Mononuclear cell (primary cell): ENCODE results near the gene DNAJC2. TPM values are rescaled to one million over a fixed set of nuclear protein-coding genes. Genes with fewer than 3 reads are reported as not detected.

Experiments
- H3K27me3 ChIP-seq: 2 replicates; pipeline ENCODE4 v1.6.0; 2011; ENCODE audit warnings: low read length, control low read depth; ENCODE audit not compliant: insufficient read depth
- H3K4me1 ChIP-seq: 2 replicates; pipeline ENCODE4 v1.5.1; 2011; ENCODE audit warnings: mild to moderate bottlenecking, low read length, control low read depth; ENCODE audit not compliant: insufficient read depth
- H3K4me3 ChIP-seq: 2 replicates; pipeline ENCODE4 v1.5.1; 2011; ENCODE audit warnings: mild to moderate bottlenecking, low read length, moderate library complexity
- H3K9me3 ChIP-seq: 2 replicates; pipeline ENCODE4 v1.5.1; 2011; ENCODE audit warnings: low read depth, mild to moderate bottlenecking, control low read depth, low read length
- total RNA-seq: library from RNA; depleted of rRNA; stranded (reverse); fragments of >200 nt; gene quantifications from one replicate; pipeline ENCODE4 v1.2.3, GENCODE V29; 2012

Gene DNAJC2
- total RNA-seq = 43.3 TPM

GRCh38 chr7:103344453-103345149 lies at the start of gene DNAJC2:
TSS of gene DNAJC2 (minus strand) at chr7:103344767. CDS start at chr7:103344622, 145 bp downstream.
- no peaks in the 10 kb centered on the region for H3K27me3 ChIP-seq
- H3K4me1 ChIP-seq = peaks cover 37% of the 10 kb centered on the region
- peak within 1 kb of the TSS; percentile 83 for H3K4me3 ChIP-seq
- no peaks in the 10 kb centered on the region for H3K9me3 ChIP-seq

GRCh38 chr7:103391976-103392375 lies 47.4 kb upstream of the DNAJC2 start:
- H3K9me3 ChIP-seq = no peaks in the 10 kb centered on the region
- H3K27me3 ChIP-seq = no peaks in the 10 kb centered on the region
- H3K4me1 ChIP-seq = no peaks in the 10 kb centered on the region
- H3K4me3 ChIP-seq = no peak overlapping the region

GRCh38 chr7:103391150-103391549 lies 46.6 kb upstream of the DNAJC2 start:
- Histone ChIP-seq H3K27me3 (no peaks in the 10 kb centered on the region), H3K9me3 (no peaks in the 10 kb centered on the region), H3K4me1 (no peaks in the 10 kb centered on the region), H3K4me3 (no peak overlapping the region)

GRCh38 chr7:103389263-103389662 lies 44.7 kb upstream of the DNAJC2 start:
- H3K4me1 ChIP-seq = no peaks in the 10 kb centered on the region
- no peaks in the 10 kb centered on the region for H3K9me3 ChIP-seq
- H3K4me3 ChIP-seq = no peak overlapping the region
- H3K27me3 ChIP-seq = no peaks in the 10 kb centered on the region

GRCh38 chr7:103388469-103389140 lies 44.0 kb upstream of the DNAJC2 start:
- H3K4me3 ChIP-seq = no peak overlapping the region
- H3K27me3 ChIP-seq = no peaks in the 10 kb centered on the region
- H3K4me1 ChIP-seq = no peaks in the 10 kb centered on the region
- no peaks in the 10 kb centered on the region for H3K9me3 ChIP-seq

GRCh38 chr7:103387242-103387641 lies 42.7 kb upstream of the DNAJC2 start:
- Histone ChIP-seq H3K4me1 (no peaks in the 10 kb centered on the region), H3K27me3 (no peaks in the 10 kb centered on the region), H3K9me3 (no peaks in the 10 kb centered on the region), H3K4me3 (no peak overlapping the region)

- Histone ChIP-seq H3K4me3 (no peak overlapping the region), H3K27me3 (peaks cover 18% of the 10 kb centered on the region), H3K4me1 (no peaks in the 10 kb centered on the region)
Measured at GRCh38 chr7:103382032-103382402, 37.5 kb upstream of the DNAJC2 start.

GRCh38 chr7:103381280-103382031 lies 36.9 kb upstream of the DNAJC2 start:
- Histone ChIP-seq H3K27me3 (peaks cover 19% of the 10 kb centered on the region), H3K4me3 (no peak overlapping the region), H3K4me1 (no peaks in the 10 kb centered on the region), H3K9me3 (no peaks in the 10 kb centered on the region)

More at GRCh38 chr7:103382032-103382402, 37.5 kb upstream of the DNAJC2 start:
- no peaks in the 10 kb centered on the region for H3K9me3 ChIP-seq

- H3K4me3 ChIP-seq = no peak overlapping the region
- peaks cover 19% of the 10 kb centered on the region for H3K27me3 ChIP-seq
- no peaks in the 10 kb centered on the region for H3K4me1 ChIP-seq
- H3K9me3 ChIP-seq = no peaks in the 10 kb centered on the region
Measured at GRCh38 chr7:103380395-103381191, 36.0 kb upstream of the DNAJC2 start.

- peaks cover 19% of the 10 kb centered on the region for H3K27me3 ChIP-seq
- H3K9me3 ChIP-seq = no peaks in the 10 kb centered on the region
Measured at GRCh38 chr7:103379270-103379975, 34.9 kb upstream of the DNAJC2 start.

GRCh38 chr7:103373866-103374643 lies 29.5 kb upstream of the DNAJC2 start:
- H3K27me3 ChIP-seq = peaks cover 12% of the 10 kb centered on the region
- H3K9me3 ChIP-seq = no peaks in the 10 kb centered on the region
- no peaks in the 10 kb centered on the region for H3K4me1 ChIP-seq
- H3K4me3 ChIP-seq = no peak overlapping the region

More at GRCh38 chr7:103379270-103379975, 34.9 kb upstream of the DNAJC2 start:
- Histone ChIP-seq H3K4me1 (no peaks in the 10 kb centered on the region), H3K4me3 (no peak overlapping the region)

GRCh38 chr7:103369432-103369831 lies 24.9 kb upstream of the DNAJC2 start:
- no peak overlapping the region for H3K4me3 ChIP-seq
- H3K27me3 ChIP-seq = no peaks in the 10 kb centered on the region
- H3K4me1 ChIP-seq = no peaks in the 10 kb centered on the region
- no peaks in the 10 kb centered on the region for H3K9me3 ChIP-seq

GRCh38 chr7:103349805-103350204 lies 5.2 kb upstream of the DNAJC2 start:
- Histone ChIP-seq H3K9me3 (no peaks in the 10 kb centered on the region), H3K4me3 (no peak overlapping the region), H3K4me1 (peaks cover 41% of the 10 kb centered on the region), H3K27me3 (no peaks in the 10 kb centered on the region)
